ENCODE measurements around the gene BCL6. TPM values are rescaled to one million over a fixed set of nuclear protein-coding genes. Genes with fewer than 3 reads are reported as not detected.
A peak's percentile ranks its signal among the peaks of the same experiment; 100 is the strongest.

Gene BCL6
- total and polyA plus RNA-seq, 9 of the 15 experiments (the other 6 are each of a cell fraction or from before 2014, with no cell fraction given) = 0.08 to 3.5 (median 1.6) TPM

DNA sequence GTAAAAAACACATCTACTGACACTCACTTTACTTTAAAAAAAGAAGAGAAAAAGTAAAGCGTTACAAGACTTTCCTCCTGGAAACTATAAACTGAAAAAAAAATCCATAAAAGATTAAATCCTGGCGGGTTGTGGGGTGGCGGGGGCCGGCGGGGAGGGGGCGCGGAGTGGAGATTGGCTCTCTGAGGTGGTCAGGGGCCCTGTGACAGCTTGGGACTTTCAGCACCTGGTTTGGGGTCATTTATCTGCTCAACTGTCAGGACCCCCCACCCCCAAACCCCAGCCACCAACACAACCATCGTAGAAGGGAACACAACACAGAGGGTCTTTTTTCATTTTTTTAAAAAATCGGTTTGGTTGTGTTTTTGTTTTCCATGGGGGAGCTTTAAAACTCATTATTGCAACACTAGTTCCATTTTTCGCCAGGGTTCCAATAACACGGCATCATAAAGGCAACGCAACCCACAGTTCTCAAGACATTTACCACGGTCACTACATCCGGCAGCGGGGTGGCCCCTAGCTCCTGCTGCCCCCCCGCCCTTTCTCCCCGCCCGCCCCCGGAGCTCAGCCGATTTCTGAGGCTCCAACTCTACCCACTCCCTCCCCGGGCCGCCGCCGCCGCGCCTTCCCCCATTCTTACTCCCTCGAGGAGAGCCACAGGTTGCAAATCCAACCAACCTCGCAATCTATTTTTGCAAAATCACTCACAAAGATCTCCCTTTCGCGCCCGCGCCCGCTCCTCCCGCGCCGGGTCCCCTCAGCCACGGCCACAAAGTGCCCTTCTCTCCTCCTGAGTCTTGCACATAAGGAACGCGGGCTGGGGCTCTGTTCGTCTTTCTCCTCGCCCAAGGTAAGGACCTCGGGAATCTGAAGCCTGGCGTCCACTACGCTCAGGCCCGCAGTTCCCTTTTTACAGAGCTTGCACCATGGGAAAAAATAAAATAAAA is 1.8 kb downstream of the BCL6 start (continued):
- no peak for TF ChIP-seq MAFK (IDR thresholded peaks at IDR 0.05; ENCODE audit: low read length)
- TF ChIP-seq FOXJ2 (tag; IDR thresholded peaks at IDR 0.05) = no peak
- TF ChIP-seq MTA2 (IDR thresholded peaks at IDR 0.05; ENCODE audit: low read depth) = no peak
- TF ChIP-seq ZNF263 (CRISPR knock-in tag; IDR thresholded peaks at IDR 0.05; ENCODE audit: borderline replicate concordance) = 0 out of 2 replicates have a peak, but pooled peaks have one; percentile 23
- TF ChIP-seq, protein P1, sequence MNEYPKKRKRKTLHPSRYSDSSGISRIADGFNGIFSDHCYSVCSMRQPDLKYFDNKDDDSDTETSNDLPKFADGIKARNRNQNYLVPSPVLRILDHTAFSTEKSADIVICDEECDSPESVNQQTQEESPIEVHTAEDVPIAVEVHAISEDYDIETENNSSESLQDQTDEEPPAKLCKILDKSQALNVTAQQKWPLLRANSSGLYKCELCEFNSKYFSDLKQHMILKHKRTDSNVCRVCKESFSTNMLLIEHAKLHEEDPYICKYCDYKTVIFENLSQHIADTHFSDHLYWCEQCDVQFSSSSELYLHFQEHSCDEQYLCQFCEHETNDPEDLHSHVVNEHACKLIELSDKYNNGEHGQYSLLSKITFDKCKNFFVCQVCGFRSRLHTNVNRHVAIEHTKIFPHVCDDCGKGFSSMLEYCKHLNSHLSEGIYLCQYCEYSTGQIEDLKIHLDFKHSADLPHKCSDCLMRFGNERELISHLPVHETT (CRISPR knock-in tag; conservative IDR thresholded peaks at IDR 0.05 in 1 of 2, IDR thresholded peaks at IDR 0.05 in 1 of 2) = 0 out of 4 replicates have a peak, but pooled peaks of 1 of the 2 experiments have one; percentile 10
- TF ChIP-seq PHF8 (IDR thresholded peaks at IDR 0.05; ENCODE audit: borderline replicate concordance, low read length) = peak; percentile 30; the same call in 1 of the 2 replicates
- peak; percentile 46; the same call in 1 of the 2 replicates for TF ChIP-seq GABPA (tag; conservative IDR thresholded peaks at IDR 0.05; ENCODE audit: low read depth)
- TF ChIP-seq, protein P2, sequence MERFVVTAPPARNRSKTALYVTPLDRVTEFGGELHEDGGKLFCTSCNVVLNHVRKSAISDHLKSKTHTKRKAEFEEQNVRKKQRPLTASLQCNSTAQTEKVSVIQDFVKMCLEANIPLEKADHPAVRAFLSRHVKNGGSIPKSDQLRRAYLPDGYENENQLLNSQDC (CRISPR knock-in tag; IDR thresholded peaks at IDR 0.05) = 0 out of 2 replicates have a peak, but pooled peaks have one; percentile 21
- peak; percentile 20 for TF ChIP-seq RBBP5 (IDR thresholded peaks at IDR 0.05; ENCODE audit: borderline replicate concordance, insufficient read depth, low read length, poor library complexity, severe bottlenecking)
- TF ChIP-seq ZFP30 (CRISPR knock-in tag; IDR thresholded peaks at IDR 0.05; ENCODE audit: borderline replicate concordance) = no peak
- TF ChIP-seq SPI1 (IDR thresholded peaks at IDR 0.05; ENCODE audit: borderline replicate concordance, low read depth, low read length) = peak; percentile 59; the same call in 1 of the 2 replicates
- no peak for TF ChIP-seq RBM34 (IDR thresholded peaks at IDR 0.05; ENCODE audit: borderline replicate concordance, insufficient read depth, low read length)
- TF ChIP-seq POLR2A (conservative IDR thresholded peaks at IDR 0.05) = peak; percentile 65
- TF ChIP-seq, protein P3, sequence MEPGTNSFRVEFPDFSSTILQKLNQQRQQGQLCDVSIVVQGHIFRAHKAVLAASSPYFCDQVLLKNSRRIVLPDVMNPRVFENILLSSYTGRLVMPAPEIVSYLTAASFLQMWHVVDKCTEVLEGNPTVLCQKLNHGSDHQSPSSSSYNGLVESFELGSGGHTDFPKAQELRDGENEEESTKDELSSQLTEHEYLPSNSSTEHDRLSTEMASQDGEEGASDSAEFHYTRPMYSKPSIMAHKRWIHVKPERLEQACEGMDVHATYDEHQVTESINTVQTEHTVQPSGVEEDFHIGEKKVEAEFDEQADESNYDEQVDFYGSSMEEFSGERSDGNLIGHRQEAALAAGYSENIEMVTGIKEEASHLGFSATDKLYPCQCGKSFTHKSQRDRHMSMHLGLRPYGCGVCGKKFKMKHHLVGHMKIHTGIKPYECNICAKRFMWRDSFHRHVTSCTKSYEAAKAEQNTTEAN (CRISPR knock-in tag; IDR thresholded peaks at IDR 0.05) = no peak
- 0 out of 2 replicates have a peak, but pooled peaks have one; percentile 17 for TF ChIP-seq PML (IDR thresholded peaks at IDR 0.05; ENCODE audit: low read length)
- no peak for TF ChIP-seq IFI16 (CRISPR knock-in tag; IDR thresholded peaks at IDR 0.05)
- no peak for TF ChIP-seq ZFP36 (IDR thresholded peaks at IDR 0.05; ENCODE audit: low read depth, low read length, partially characterized antibody)
- peak in 1 of 2 experiments; percentile 43; a peak in 1 of 4 replicates for TF ChIP-seq MAZ (CRISPR knock-in tag; conservative IDR thresholded peaks at IDR 0.05 in 1 of 2, IDR thresholded peaks at IDR 0.05 in 1 of 2)
- TF ChIP-seq, protein P4, sequence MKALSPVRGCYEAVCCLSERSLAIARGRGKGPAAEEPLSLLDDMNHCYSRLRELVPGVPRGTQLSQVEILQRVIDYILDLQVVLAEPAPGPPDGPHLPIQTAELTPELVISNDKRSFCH (CRISPR knock-in tag; IDR thresholded peaks at IDR 0.05) = no peak
- TF ChIP-seq, protein P4 (tag; IDR thresholded peaks at IDR 0.05) = no peak
- TF ChIP-seq, protein P5, sequence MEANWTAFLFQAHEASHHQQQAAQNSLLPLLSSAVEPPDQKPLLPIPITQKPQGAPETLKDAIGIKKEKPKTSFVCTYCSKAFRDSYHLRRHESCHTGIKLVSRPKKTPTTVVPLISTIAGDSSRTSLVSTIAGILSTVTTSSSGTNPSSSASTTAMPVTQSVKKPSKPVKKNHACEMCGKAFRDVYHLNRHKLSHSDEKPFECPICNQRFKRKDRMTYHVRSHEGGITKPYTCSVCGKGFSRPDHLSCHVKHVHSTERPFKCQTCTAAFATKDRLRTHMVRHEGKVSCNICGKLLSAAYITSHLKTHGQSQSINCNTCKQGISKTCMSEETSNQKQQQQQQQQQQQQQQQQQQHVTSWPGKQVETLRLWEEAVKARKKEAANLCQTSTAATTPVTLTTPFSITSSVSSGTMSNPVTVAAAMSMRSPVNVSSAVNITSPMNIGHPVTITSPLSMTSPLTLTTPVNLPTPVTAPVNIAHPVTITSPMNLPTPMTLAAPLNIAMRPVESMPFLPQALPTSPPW (CRISPR knock-in tag; IDR thresholded peaks at IDR 0.05) = peak; percentile 96
